ENCODE results near the gene OR10A7. TPM values are rescaled to one million over a fixed set of nuclear protein-coding genes. Genes with fewer than 3 reads are reported as not detected.

OR10A7 gene
- total RNA-seq, 1 donor from 2014 or later = not detected

DNA sequence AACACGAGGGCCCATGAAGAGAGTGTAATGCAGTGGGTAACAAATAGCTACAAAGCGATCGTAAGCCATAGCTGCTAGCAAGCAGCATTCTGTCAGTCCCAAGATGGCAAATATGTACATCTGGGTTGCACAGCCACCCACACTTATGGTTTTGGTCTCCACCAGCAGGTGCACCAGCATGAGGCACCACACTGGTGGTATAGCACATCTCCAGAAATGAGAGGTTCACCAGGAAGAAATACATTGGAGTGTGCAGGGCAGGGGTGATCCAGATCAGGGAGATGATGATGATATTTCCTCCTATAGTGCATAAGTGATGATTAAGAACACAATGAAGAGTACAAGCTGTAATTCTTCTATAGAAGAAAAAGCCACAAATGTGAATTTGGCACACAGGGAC, 26.4 kb upstream of the OR10A7 start:
- DNase-seq (ENCODE audit: low read depth) = no peak
- no peak for TF ChIP-seq CTCF (conservative IDR thresholded peaks at IDR 0.05; ENCODE audit: low read depth, low read length)

DNA sequence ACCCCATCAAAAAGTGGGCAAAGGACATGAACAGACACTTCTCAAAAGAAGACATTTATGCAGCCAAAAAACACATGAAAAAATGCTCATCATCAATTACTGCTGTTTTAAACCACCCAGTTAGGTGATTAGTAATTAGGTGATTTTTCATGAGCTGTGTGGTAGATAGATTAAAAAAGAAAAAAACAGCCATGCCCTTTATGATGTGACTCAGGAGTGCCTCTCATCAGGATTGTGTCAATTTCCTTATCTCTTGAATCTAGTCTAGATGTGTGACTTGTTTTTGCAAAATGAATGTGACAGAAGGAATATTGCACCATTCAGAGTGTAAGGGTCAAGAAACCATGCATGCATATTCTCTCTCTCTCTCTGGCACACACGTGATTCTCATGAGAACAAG, 5.7 kb downstream of the OR10A7 start:
- TF ChIP-seq CTCF (conservative IDR thresholded peaks at IDR 0.05; ENCODE audit: low read depth, low read length) = no peak
- no peak overlapping the region for H3K4me3 ChIP-seq (ENCODE audit: low read depth, low read length)
- no peak for DNase-seq (ENCODE audit: low read depth)

More for the DNA sequence above, 26.4 kb upstream of the OR10A7 start:
- no peak overlapping the region for H3K4me3 ChIP-seq (ENCODE audit: low read depth, low read length)

DNA sequence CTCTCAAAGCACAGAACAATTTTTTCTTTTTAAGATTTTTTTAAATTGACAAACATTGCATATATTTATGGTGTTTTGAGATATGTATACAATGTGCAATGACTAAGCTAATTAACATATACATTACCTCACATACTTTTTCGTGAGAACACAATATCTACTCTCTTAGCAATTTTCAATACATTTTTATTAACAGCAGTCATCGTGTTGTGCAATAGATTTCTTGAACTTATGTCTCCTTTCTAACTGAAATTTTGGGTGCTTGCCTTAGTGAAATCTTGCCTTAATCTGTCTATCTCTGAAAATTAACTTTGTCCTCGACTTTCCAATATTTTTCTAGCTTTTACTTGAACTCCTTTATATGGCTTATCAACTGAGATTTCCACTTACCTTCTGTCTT, 6.8 kb downstream of the OR10A7 start:
- TF ChIP-seq CTCF (conservative IDR thresholded peaks at IDR 0.05; ENCODE audit: low read depth, low read length) = no peak
- H3K4me3 ChIP-seq (ENCODE audit: low read depth, low read length) = no peak overlapping the region
- DNase-seq (ENCODE audit: low read depth) = no peak

DNA sequence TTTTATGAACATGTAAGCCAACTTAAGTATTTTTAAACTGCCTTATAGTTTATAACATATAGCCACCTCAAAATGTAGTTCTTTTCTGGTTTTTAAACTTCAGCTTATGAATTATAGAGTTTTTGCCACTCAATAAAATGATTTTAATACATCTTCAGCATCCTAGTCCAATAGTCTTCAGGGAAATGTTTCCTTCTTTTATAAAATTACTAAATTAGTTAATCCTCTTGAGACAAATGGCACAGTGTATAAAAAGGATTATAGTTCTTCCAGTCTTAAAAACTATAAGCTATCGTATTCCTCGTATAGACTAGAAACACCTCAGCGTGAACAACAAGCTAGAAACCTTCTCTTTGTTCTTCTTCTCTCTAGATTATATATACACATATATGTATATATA, 23.5 kb downstream of the OR10A7 start, which contains the start of gene OR6C74:
Gene OR6C74, plus strand, starts transcription at position 301 of the 400 bp plus-strand sequence. CDS start 2,679 bp downstream, outside the sequence.
- no peak for TF ChIP-seq CTCF (conservative IDR thresholded peaks at IDR 0.05; ENCODE audit: low read depth, low read length)
- no peak for DNase-seq (ENCODE audit: low read depth)
- H3K4me3 ChIP-seq (ENCODE audit: low read depth, low read length) = no peak within 1 kb of the TSS

DNA sequence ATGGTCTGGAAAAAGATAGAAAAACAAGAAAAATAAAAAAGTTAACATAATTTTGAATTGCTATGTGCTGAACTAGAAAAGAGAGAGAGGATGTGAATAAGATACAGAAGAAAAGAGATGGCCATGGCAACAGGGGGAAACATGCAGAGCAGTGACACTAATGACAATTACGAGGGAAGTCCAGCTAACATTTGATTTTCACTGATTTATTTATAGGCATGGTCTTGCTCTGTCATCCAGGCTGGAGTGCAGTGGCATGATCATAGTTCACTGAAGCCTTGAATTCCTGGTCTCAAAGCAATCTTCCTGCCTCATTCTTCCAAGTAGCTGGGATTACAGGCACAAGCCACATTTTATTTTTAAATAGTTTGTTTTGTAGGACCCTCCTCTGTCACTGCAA, 25.3 kb downstream of the OR10A7 start:
- H3K4me3 ChIP-seq (ENCODE audit: low read depth, low read length) = no peak overlapping the region
- no peak for DNase-seq (ENCODE audit: low read depth)
- TF ChIP-seq CTCF (conservative IDR thresholded peaks at IDR 0.05; ENCODE audit: low read depth, low read length) = no peak

GRCh38 chr12:55250944-55251343, 30.1 kb downstream of the OR10A7 start:
- no peak for DNase-seq (ENCODE audit: low read depth)
- no peak for TF ChIP-seq CTCF (conservative IDR thresholded peaks at IDR 0.05; ENCODE audit: low read depth, low read length)

GRCh38 chr12:55253281-55253680, 32.5 kb downstream of the OR10A7 start:
- H3K4me3 ChIP-seq (ENCODE audit: low read depth, low read length) = no peak overlapping the region
- TF ChIP-seq CTCF (conservative IDR thresholded peaks at IDR 0.05; ENCODE audit: low read depth, low read length) = no peak
- no peak for DNase-seq (ENCODE audit: low read depth)

More at GRCh38 chr12:55250944-55251343, 30.1 kb downstream of the OR10A7 start:
- H3K4me3 ChIP-seq (ENCODE audit: low read depth, low read length) = no peak overlapping the region

Data from epithelial cell of proximal tubule (primary cell).